GM12892 (cell line): ENCODE data around the gene FRMD7.

Experiments
- POLR2A ChIP-seq: IDR thresholded peaks from 2 replicates; pipeline ENCODE4 v1.6.1; 2011; ENCODE audit warnings: low read depth, low read length, control low read depth
- POLR2AphosphoS5 ChIP-seq: IDR thresholded peaks from 2 replicates; pipeline ENCODE4 v1.6.1; 2011; ENCODE audit warnings: low read depth, low read length, control low read depth

GRCh38 chrX:132153166-132153565 is 25.3 kb upstream of the FRMD7 start:
- TF ChIP-seq POLR2AphosphoS5, result no peak
- TF ChIP-seq POLR2A, result no peak
